GM19239 (cell line): ENCODE data around the gene RGS1.
A peak's percentile ranks its signal among the peaks of the same experiment; 100 is the strongest.

Experiments
- DNase-seq: peaks from one replicate; pipeline ENCODE4 v3.0.0; 2011; ENCODE audit warnings: low spot score; ENCODE audit not compliant: insufficient read length
- FAIRE-seq: peaks from 2 replicates; lab custom pipeline; 2011; peaks lifted over from hg19 to GRCh38; lab: Jason Lieb, UNC

The RGS1 gene

GRCh38 chr1:192552760-192553191, 22.8 kb upstream of the RGS1 start:
- DNase-seq (no peak), FAIRE-seq (peak; percentile 76)

DNA sequence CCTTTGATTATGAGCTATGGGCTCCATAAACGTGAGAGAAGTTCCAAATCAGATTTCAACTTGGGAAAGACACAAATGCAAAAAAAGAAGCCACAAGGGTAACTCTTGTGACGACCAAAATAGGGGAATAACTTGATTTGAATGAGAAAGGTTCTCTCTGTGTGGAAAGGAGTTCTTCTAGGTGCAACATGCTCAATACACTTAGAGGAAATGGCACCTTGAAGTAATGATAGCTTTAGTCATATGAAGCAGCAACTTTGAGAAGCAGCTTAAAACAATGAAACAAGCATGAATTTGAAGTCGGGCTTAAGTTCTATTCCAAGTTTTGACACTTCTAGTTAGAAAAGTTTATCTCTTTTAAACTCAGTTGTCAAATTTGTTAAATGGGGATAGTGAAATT, 21.8 kb upstream of the RGS1 start:
- FAIRE-seq, result peak; percentile 86
- DNase-seq, result no peak

- FAIRE-seq, result peak; percentile 84
- no peak for DNase-seq
Measured at GRCh38 chr1:192554904-192555303, 20.7 kb upstream of the RGS1 start.

DNA sequence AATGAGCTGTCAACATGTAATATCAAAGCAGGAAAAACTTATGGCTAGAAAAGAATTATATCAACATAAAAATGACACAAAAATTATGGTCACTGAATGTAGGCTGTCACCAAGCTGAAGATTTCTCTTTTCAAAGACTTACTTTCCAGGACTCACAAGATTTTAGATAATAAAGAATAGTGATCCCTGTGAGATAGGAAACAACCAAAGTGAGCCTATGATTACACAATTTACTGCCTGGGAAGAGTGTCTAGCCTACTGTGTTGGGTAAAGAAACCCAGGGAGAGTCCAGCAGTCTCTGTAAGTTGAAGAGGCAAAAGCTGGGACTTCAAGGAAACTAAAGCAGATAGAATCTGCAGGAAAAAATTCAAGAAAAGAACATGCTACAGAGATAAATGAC, 20.2 kb upstream of the RGS1 start:
- FAIRE-seq, result no peak
- no peak for DNase-seq

GRCh38 chr1:192557841-192558595, 17.6 kb upstream of the RGS1 start:
- FAIRE-seq (peak; percentile 44), DNase-seq (no peak)

- no peak for DNase-seq
- peak; percentile 52 for FAIRE-seq
Measured at GRCh38 chr1:192559115-192560006, 16.2 kb upstream of the RGS1 start.

DNA sequence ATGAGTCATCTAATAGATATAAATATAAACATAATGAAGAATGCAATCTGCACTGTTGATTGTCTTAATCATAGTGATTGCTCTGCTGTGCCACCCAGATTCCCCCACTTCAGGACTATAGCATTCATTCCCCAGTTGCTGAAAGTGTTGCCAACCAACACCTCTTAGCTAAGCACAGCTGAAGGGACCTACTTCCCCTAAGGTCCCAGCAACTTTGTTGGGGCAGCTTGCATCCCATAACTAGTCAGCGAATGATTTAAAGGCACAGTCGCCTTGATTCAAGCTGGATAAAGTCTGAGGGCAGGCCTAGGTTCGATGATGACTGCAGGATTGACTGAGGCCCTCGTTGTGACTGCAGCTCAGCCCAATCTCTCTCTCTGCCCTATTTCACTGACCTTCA, 14.3 kb upstream of the RGS1 start:
- DNase-seq, result no peak
- FAIRE-seq, result no peak

DNA sequence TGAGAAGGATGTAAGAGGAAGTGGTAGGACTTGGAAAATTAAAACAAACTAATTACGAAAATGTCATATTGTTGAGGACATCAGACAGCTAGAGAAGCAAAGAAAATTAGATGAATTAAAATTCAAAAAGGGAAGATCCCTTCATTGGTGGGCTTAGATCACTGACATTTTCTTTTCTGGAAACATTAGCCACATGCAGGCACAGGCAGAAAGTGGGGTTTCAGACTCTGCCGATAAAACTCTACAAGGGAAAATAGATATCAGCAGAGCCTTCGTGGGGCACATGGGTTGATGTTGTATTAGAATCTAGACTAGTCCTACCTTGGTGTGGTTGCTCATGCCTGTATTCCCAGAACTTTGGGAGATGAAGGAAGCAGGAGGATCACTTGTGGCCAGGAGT, 12.4 kb upstream of the RGS1 start:
- FAIRE-seq, result no peak
- DNase-seq, result no peak

DNA sequence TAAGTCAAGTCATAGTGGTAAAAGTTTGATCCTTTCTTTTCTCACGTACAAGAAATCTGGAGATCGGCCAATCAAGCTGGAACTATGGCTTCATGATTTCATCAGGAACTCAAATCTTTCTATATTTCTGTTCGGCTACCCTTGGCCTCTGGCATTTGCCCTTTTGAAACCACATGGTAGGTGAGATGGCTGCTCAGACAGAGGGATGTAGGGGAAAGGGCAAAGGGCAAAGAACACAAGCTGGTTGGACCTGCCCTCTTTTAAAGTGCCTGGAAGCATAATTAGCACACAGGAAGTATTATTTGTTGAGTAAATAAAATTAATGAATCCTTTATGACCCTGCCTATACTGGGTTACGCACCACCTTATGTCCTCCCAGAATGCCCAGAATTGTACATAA, 11.5 kb upstream of the RGS1 start:
- DNase-seq (no peak), FAIRE-seq (no peak)

GRCh38 chr1:192565946-192566345, 9.6 kb upstream of the RGS1 start:
- no peak for DNase-seq
- FAIRE-seq, result no peak

DNA sequence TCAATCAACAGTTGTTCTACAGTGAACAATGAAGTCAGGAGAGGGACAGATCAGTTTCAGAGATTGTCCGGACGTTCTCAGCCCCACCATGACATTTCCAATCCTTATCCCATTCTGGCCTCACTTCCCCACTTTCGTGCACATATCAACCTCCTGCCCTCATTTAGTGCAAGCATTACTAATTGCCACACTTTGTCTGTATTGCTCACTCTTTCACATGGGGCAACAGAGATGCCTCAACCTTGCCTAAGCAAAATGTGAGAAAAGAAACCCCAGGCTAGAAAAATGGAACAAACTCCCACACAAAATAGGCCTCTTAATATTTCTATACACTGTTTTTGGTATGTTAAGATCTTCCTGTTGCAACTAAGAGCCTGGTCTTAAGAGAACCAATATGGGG, 8.9 kb upstream of the RGS1 start:
- no peak for FAIRE-seq
- DNase-seq, result no peak

DNA sequence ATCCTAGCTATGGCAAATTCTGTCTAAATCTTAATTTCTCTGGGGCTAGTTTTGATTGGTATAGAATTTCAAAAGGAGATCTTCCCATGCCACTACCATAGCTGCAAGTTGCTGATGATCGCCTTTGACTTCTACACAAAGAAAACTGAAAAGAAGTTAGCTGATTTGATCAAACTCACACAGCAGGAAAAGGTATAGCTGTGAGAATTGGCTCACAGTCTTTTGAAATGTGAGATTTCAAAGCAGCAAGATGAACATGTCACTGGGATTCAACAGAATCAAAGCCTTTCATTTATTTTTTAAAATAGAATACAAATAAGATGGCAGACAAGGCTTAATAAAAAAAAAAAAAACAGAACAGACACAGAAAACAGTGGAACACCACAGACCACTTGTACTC, 7.5 kb upstream of the RGS1 start:
- DNase-seq (no peak), FAIRE-seq (no peak)

- FAIRE-seq, result no peak
- DNase-seq, result no peak
Measured at GRCh38 chr1:192571668-192572067, 3.9 kb upstream of the RGS1 start.

DNA sequence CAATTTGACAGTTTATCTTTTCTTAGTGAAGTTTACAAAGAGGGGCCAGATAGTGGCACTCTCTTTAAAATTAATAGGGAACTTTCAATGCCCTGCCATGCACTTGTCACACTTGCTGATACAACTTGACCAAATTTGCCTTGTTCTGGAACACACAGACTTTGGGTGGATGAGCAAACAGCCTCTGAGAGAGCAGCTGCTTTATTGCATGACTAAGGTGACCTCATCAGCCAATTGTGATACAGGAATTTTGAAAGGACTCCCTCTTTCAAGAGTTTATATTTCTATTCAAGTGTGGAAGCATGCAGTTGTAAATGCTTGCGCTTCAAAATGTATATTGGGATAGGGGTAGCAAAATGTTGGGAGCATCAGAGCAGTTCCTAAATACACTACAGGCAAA, 2.1 kb upstream of the RGS1 start:
- FAIRE-seq (no peak), DNase-seq (no peak)

DNA sequence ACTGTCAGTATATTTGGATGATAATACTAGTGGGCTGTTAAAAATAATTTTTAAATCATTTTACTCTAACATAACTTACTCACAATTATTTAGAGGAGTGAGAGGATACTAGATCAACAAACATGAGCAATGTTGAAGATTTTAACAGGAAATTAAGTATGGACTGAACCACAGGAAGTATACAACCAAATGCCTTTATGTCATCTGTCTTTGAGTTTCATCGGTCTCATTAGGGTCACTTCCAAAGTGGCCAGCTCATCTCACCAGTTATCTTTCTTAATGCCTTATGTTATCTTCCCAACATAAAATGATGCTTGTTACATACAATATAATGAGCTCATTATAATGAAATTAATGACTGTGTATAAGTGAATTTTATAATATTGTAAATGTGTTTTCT, 1.5 kb upstream of the RGS1 start:
- FAIRE-seq, result no peak

GRCh38 chr1:192576190-192577144, 894 bp downstream of the RGS1 start:
- no peak for DNase-seq
- peak; percentile 70 for FAIRE-seq

More for the DNA sequence above, 1.5 kb upstream of the RGS1 start:
- no peak for DNase-seq

DNA sequence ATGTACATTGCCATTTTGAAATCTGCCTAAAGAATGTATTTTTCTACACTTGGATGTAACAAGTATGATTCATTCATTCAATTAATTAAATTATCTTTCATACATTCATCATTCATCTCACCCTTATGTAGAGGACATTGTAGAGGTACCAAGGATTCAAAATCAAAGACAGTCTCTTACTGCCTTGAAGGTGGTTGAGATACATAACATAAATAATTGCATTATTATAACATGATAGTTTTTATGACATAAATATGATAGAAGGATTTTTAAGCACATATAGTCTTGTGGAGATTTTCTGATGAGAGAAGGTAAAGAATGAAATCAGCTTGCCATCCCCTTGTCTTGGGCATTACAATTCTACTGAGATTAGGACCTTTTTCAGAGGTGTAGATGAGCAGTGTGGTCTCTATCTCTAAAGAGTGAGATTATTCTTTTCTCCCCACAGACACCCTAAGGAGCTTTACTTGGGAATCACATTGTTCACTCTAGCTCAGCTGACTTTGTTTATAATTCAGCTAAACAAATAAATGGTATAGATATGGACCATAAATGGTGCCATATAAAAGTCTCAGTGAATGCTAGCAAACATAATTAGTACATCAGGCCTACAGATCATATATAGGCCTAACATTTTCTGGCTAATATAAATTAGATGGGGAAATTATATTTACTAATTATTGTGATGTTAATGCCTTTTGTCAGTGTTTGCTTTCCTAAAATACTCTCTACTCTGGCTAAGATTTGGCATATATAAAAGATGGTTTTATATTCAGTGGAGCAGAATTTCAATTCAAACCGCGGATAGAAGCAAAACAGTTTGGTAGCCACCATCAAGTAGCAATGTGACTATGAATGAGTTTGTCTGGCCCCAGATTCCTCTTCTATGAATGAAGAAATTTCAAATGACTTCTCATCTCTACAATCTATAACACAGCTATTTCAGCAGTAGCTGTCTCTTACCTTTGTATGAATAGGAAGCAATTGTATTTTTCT, 1.9 kb downstream of the RGS1 start:
- peak; percentile 82 for FAIRE-seq
- DNase-seq, result no peak

DNA sequence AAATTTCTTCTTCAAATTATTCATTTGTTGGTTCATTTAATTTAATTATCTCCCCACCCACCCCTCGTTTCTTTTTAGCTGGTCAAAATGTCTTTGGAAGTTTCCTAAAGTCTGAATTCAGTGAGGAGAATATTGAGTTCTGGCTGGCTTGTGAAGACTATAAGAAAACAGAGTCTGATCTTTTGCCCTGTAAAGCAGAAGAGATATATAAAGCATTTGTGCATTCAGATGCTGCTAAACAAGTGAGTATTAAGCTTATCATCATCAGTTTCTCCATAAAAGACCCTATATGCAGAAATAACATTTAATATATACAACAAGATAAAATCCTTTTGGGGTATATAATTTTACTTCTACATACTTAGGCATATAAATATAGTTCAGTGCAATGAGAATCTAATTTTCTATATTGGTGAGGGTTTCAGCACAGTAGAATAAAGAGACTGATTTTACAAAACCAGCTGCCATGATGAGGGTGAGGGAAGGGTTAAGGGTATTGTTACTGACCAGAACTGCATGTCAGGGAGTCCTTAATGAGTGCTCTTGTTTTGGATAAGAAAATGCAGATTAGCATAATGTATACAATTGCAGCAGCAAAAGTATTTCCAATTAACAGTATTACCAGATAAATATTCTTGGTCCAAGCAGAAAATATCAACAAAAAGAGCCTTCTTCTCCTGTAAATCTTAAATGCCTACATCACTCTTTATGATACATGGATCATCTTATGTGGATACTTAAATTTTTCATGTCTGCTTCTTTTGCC, 2.8 kb downstream of the RGS1 start:
- peak; percentile 83 for FAIRE-seq
- DNase-seq, result no peak
